Measurements from ENCODE around the gene ZDHHC16. TPM values are rescaled to one million over a fixed set of nuclear protein-coding genes. Genes with fewer than 3 reads are reported as not detected.

ZDHHC16 gene
- total and polyA plus RNA-seq, 10 of the 15 experiments (the other 5 are each of a cell fraction or from before 2014, with no cell fraction given): 16.8 to 63.1 (median 29.8) TPM

DNA sequence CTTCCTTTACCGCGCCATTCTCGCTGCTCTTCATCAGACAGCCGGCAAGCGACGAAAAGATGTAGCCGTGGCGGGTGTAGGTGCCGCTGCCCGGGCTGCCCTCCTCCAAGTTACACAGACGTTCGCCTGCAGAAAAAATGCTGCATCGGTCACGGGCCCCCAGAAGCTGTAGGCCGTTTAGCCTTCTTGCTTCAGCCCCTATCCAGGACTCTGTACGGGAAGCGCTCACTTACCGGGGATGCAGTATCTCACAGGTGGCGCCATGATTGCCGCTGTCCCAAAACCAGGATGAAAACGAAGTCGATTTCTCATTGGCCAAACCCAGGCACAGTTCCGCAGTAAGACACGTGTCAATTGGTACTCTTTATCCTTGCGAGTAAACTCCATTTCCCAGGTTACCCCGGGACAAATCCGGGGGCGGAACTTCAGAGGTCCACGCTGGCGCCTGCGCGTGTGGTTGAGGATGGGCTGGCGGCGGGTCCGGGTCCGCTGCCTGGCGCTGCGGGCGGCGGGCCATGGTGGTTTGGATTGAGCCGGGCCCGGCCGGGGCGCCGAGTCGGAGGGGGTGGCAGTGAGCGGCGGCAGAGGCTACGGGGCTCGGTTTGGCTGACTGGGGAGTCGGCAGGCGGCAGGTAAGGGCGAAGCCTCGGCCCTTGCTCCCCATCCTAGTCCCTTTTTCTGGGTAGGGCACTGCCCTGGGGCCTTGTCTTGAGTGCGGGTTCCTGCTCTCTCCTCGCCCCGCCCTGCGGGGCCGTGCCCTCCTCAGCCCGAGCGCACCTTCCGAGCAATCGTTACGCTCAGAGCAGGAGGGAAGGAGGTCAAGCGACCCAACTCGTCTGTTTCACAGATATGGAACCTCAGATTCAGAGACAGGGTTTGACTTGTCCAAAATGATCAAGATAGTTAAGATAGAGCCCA lies at the start of gene ZDHHC16, which contains the start of gene EXOSC1 (continued):
- TF ChIP-seq SIX5 (IDR thresholded peaks at IDR 0.05; ENCODE audit: low read depth, low read length, severe bottlenecking): peak; percentile 89
- TF ChIP-seq, protein P1, sequence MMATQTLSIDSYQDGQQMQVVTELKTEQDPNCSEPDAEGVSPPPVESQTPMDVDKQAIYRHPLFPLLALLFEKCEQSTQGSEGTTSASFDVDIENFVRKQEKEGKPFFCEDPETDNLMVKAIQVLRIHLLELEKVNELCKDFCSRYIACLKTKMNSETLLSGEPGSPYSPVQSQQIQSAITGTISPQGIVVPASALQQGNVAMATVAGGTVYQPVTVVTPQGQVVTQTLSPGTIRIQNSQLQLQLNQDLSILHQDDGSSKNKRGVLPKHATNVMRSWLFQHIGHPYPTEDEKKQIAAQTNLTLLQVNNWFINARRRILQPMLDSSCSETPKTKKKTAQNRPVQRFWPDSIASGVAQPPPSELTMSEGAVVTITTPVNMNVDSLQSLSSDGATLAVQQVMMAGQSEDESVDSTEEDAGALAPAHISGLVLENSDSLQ (IDR thresholded peaks at IDR 0.05): peak; percentile 39; the same call in 1 of the 2 replicates
- no peak for TF ChIP-seq STAT3 (IDR thresholded peaks at IDR 0.05; ENCODE audit: low read depth, low read length)
- TF ChIP-seq CREM (IDR thresholded peaks at IDR 0.05; ENCODE audit: low read depth): peak; percentile 56; the same call in 1 of the 2 replicates
- TF ChIP-seq ZSCAN29 (IDR thresholded peaks at IDR 0.05): no peak
- peak in 1 of 2 experiments; percentile 99; a peak in 2 of 3 replicates for TF ChIP-seq EGR1 (IDR thresholded peaks at IDR 0.05; ENCODE audit: borderline replicate concordance in 1 of 2, low read depth in 2 of 2, low read length in 2 of 2)
- TF ChIP-seq, protein P2, sequence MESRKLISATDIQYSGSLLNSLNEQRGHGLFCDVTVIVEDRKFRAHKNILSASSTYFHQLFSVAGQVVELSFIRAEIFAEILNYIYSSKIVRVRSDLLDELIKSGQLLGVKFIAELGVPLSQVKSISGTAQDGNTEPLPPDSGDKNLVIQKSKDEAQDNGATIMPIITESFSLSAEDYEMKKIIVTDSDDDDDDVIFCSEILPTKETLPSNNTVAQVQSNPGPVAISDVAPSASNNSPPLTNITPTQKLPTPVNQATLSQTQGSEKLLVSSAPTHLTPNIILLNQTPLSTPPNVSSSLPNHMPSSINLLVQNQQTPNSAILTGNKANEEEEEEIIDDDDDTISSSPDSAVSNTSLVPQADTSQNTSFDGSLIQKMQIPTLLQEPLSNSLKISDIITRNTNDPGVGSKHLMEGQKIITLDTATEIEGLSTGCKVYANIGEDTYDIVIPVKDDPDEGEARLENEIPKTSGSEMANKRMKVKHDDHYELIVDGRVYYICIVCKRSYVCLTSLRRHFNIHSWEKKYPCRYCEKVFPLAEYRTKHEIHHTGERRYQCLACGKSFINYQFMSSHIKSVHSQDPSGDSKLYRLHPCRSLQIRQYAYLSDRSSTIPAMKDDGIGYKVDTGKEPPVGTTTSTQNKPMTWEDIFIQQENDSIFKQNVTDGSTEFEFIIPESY (IDR thresholded peaks at IDR 0.05): no peak
- peak; percentile 49 for TF ChIP-seq RUNX3 (IDR thresholded peaks at IDR 0.05; ENCODE audit: low read length)
- peak; percentile 67; the same call in 1 of the 2 replicates for TF ChIP-seq PML (IDR thresholded peaks at IDR 0.05; ENCODE audit: low read length)
- TF ChIP-seq, protein P3, sequence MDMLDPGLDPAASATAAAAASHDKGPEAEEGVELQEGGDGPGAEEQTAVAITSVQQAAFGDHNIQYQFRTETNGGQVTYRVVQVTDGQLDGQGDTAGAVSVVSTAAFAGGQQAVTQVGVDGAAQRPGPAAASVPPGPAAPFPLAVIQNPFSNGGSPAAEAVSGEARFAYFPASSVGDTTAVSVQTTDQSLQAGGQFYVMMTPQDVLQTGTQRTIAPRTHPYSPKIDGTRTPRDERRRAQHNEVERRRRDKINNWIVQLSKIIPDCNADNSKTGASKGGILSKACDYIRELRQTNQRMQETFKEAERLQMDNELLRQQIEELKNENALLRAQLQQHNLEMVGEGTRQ (IDR thresholded peaks at IDR 0.05; ENCODE audit: borderline replicate concordance, low read depth, low read length): peak; percentile 23; the same call in 1 of the 2 replicates
- TF ChIP-seq BMI1 (IDR thresholded peaks at IDR 0.05; ENCODE audit: borderline replicate concordance): no peak
- TF ChIP-seq, protein P4, sequence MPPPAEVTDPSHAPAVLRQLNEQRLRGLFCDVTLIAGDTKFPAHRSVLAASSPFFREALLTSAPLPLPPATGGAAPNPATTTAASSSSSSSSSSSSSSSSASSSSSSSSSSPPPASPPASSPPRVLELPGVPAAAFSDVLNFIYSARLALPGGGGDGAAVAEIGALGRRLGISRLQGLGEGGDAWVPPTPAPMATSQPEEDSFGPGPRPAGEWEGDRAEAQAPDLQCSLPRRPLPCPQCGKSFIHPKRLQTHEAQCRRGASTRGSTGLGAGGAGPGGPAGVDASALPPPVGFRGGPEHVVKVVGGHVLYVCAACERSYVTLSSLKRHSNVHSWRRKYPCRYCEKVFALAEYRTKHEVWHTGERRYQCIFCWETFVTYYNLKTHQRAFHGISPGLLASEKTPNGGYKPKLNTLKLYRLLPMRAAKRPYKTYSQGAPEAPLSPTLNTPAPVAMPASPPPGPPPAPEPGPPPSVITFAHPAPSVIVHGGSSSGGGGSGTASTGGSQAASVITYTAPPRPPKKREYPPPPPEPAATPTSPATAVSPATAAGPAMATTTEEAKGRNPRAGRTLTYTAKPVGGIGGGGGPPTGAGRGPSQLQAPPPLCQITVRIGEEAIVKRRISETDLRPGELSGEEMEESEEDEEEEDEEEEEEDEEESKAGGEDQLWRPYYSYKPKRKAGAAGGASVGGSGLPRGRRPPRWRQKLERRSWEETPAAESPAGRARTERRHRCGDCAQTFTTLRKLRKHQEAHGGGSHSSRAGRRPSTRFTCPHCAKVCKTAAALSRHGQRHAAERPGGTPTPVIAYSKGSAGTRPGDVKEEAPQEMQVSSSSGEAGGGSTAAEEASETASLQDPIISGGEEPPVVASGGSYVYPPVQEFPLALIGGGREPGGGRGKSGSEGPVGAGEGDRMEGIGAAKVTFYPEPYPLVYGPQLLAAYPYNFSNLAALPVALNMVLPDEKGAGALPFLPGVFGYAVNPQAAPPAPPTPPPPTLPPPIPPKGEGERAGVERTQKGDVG (CRISPR knock-in tag; IDR thresholded peaks at IDR 0.05): no peak
- no peak for TF ChIP-seq ETV6 (conservative IDR thresholded peaks at IDR 0.05 in 1 of 2, IDR thresholded peaks at IDR 0.05 in 1 of 2; ENCODE audit: borderline replicate concordance in 1 of 2, low read depth in 1 of 2)
- 0 out of 2 replicates have a peak, but pooled peaks have one; percentile 28 for TF ChIP-seq GABPA (IDR thresholded peaks at IDR 0.05; ENCODE audit: low read depth)
- peak; percentile 51; the same call in 1 of the 2 replicates for TF ChIP-seq SREBF2 (IDR thresholded peaks at IDR 0.05; ENCODE audit: low read length)
- no peak for TF ChIP-seq PAX5 (IDR thresholded peaks at IDR 0.05; ENCODE audit: borderline replicate concordance, low read depth, low read length)
- peak; percentile 93 for TF ChIP-seq MXI1 (IDR thresholded peaks at IDR 0.05; ENCODE audit: low read depth, low read length)
- TF ChIP-seq, protein P5, sequence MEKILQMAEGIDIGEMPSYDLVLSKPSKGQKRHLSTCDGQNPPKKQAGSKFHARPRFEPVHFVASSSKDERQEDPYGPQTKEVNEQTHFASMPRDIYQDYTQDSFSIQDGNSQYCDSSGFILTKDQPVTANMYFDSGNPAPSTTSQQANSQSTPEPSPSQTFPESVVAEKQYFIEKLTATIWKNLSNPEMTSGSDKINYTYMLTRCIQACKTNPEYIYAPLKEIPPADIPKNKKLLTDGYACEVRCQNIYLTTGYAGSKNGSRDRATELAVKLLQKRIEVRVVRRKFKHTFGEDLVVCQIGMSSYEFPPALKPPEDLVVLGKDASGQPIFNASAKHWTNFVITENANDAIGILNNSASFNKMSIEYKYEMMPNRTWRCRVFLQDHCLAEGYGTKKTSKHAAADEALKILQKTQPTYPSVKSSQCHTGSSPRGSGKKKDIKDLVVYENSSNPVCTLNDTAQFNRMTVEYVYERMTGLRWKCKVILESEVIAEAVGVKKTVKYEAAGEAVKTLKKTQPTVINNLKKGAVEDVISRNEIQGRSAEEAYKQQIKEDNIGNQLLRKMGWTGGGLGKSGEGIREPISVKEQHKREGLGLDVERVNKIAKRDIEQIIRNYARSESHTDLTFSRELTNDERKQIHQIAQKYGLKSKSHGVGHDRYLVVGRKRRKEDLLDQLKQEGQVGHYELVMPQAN (conservative IDR thresholded peaks at IDR 0.05): peak; percentile 85
- TF ChIP-seq CHD1 (IDR thresholded peaks at IDR 0.05; ENCODE audit: low read depth, low read length): no peak

Data from GM12878 (cell line).